HTERT RPE-1 (cell line): ENCODE data around the gene SUGT1.
"Not testable (repeated sequence)": the region's sequence is repeated elsewhere in the genome, so short reads cannot be mapped to it uniquely, and the experiment has no call there.

Experiments used
- in situ Hi-C: fragments of 300-500 bp; cut with MboI; formaldehyde crosslinking; loops from 4 replicates; pipeline ENCODE4 v1.14.3; 2020; ENCODE audit warnings: low sequenced_read_pairs

Gene SUGT1

DNA sequence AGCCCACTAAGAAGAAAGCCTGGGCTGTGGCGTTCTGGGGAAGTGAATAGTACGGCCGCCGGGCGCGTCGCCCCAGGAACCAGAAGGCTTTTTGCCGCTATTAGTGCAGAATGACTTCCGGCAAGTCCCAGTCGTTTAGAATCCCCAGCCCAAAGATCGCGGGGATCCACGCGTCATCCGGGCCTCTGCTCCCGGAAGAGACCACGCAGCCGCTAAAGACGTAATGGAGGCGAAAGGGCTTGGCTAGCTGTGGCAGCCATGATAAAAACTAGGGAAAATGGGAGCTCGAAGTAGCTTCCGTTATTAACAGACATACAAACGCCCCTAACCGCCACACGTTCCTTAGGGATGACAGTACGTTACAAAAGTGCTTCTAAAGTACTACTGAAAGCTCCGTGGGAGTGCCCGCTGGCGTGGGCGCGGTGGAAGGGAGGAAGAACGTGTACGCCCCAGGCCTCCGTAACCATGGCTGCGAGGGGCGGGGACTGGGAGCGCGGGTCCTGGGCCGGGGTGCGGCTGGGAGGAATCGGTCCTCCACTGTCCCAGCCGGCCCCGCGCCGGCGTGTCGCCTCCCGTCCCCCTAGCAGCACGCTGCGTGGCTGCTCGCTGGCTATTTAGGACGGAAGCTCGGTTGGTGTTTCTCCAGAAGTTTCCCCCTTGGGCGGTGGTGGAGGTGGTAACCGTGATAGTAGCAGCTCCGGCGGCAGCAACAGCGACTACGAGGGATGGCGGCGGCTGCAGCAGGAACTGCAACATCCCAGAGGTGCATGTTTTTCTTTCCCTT lies at the start of gene SUGT1:
TSS of gene SUGT1 (plus strand) at position 641 of the 784 bp plus-strand sequence. CDS start at position 726, 85 bp downstream.
- in situ Hi-C loops = no loop called here

DNA sequence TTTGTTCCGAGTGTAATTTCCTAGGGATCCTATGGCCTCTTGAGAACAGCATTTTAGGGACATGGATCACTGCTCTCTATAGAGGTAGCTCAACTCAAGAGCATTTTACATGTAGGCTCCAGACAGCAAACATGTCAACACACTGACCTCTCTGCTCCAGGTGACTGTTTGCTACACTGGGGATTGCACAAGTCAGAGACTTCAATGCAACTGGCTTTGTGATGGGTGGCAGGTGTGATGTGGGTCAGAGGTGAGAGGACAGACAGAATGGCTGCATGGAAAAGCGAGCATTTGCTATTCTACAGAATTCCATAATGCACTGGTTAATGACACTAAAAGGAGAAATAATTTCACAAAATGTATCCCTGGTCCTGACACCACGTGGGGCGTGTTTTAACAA lies 49.3 kb upstream of the SUGT1 start:
- in situ Hi-C loops = not testable (repeated sequence)

DNA sequence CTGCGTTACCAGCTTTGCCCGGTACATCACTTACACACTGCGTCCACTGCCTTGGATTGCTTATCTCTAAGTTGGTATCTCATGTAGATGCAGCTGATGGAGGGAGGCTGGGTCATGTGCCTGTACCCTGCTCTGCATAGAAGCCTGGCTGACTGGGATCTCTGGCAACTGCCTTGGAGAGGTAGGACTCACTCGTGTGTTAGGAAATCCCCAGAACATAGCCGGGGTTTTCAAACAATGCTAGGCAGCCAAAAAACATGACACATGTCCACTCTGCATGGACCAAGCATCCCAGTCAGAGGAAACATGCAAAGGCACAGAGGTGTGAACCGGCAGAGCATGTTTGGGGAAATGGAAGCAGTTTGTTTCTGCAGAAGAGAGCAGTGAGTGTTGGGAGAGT lies 46.5 kb upstream of the SUGT1 start:
- in situ Hi-C loops = not testable (repeated sequence)

DNA sequence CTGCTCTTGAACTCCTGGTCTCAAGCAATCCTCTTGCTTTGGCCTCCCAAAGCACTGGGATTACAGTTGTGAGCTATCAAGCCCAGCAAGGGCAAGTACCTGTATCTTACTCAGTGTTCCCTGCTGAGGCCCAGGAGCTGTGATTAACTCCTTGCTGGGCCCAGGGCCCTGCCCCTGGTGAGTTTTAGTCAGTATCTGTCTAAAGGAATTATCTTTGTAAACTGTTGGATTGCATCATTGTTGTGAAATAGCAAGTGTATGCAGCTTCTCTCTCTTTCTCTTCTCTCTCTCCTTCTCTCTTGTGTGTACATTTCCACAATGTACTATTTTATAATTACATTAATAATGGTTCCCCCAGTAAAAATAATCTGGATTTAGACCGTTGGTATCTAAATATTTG lies 45.8 kb upstream of the SUGT1 start:
- in situ Hi-C loops = not testable (repeated sequence)

DNA sequence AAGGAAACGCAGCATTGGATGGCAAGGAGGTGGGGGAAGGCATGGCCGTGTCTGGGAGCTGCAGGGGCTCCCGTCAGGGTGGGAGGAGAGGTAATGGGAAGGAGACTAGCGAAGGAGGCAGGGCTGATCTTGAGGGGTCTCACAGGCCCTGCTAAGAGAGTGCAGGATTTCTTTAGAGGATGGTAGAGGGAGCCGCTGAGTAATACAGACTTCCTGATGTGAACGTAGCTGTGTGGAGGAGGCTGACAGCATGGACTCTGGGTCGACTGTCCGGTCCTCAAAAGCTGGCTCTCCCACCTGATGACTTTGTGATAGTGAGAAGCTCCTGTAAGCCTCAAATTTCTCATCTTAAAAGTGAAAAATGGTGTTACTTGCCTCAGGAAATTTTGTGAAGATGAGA lies 44.5 kb upstream of the SUGT1 start:
- in situ Hi-C loops = not testable (repeated sequence)

DNA sequence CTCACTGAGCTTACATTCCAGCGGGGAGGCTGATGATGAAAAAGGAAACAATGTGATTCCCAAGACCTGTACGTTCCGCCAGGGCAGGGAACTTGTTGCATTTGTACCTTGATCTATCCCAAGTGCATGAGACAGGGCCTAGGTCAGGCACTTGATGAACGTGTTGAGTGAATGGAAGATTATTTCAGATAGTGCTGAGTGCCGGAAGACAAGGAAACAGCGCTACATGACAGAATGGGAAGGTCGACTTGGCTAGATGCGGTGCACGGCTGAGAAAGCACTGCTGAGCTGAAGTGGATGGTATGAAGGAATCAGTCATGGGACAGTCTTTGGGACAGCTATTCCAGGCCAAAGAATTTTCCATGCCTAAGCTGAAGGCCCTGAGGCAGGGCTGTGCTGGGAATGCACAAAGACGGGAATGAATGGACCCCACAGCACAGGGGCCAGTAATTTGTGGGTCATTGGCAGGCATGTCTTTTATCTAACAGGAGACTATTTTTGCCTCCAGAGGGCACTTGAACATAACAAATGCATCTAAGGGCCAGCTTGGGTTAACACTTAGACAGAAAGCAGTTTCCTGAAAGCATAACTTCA lies 43.5 kb upstream of the SUGT1 start:
- in situ Hi-C loops = not testable (repeated sequence)

DNA sequence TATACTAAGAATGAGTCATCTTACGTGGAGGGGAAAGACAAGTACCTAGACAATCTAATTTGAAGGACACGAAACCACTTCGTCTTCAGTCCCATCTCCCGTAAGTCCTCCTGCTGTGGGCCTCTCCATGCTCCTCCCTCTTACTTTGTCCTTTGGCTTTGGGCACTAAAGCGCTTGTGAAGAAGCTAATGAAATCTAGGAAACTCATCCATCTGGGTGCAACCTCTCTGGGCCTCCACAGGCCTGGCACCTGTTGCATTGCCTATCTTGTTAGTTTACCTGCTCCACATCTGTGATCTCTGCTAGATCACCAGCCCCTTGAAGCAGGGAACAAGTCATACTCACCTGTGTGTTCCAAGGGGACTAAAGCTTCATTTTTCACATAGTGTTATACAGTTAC lies 42.5 kb upstream of the SUGT1 start:
- in situ Hi-C loops = not testable (repeated sequence)

DNA sequence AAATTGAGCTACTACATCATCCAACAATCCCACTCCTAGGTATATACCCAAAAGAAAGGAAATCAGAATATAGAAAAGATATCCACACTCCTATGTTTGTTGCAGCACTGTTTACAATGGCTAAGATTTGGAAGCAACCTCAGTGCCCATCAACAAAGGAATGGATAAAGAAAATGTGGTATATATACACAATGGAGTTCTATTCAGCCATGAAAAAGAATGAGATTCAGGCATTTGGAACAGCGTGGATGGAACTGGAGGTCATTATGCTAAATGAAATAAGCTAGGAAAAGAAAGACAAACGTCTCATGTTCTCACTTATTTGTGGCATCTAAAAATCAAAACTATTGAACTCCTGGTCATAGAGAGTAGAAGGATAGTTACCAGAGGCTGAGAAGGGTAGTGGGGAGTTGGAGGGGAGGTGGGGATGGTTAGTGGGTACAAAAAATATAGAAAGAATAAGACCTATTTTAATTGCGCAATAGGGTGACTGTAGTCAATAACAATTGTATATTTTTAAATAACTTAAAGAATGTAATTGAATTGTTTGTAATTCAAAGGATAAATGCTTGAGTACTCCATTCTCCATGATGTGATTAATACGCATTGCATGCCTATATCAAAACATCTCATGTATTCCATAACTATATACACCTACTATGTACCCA lies 37.4 kb upstream of the SUGT1 start:
- in situ Hi-C loops = no loop called here

DNA sequence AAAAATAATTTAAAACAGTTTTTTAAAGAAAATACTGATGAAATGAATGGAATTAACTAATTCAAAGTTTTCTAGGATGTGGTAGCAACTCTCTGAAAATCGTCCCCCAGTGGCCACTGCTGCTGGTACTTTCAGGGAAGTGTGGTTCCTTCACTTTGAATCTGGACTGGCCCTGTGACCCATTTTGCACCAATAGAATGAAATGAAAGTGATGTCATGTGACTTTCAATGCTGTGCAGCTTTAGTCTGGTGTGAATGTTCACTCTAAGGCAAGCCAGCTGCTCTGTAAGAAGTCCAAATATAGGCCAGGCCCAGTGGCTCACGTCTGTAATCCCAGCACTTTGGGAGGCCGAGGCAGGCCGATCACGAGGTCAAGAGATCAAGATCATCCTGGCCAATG lies 36.8 kb upstream of the SUGT1 start:
- in situ Hi-C loops = no loop called here

DNA sequence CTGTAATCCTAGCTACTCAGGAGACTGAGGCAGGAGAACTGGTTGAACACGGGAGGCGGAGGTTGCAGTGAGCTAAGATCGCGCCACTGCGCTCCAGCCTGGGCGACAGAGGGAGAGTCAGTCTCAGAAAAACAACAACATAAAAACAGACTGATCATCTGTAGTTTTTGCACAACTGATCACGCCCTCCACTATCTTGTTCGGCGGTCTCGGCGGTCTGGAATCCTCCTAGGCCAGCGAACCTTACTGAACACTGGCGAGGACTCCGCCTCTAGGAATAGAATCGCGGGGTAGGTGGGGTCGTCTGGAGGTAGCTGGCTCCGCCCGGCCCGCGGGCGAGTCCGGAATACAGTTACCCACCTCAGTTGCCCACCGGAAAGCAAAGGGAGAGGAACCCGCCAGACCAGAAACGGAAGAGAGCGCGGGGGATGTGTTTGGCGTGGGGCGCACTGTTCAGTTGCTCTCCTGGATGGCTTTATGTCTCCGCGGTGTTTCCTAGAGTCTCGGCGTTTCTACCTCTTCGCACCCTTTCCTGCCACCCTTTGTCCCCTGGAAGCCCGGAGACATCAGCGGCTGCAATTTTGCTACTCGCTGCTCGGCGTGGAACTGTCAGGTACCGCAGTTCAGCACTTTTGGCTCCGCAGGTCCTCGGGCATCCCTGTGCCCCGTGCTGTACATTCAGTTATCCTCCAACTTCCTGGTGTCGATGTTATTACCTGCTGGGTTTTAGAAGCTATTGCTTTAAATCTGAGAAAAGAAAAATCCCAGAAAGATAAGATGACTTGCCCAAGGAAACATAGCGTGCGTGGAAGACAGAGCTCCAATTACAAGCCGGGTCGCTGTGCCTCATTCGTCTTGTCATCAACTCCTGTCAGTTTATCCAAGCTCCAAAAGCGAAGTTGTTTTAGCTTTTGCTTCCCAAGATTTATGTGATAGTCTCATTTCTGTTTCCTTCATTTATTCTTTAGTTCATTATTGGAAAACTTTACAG lies 35.3 kb upstream of the SUGT1 start:
- in situ Hi-C loops = no loop called here

DNA sequence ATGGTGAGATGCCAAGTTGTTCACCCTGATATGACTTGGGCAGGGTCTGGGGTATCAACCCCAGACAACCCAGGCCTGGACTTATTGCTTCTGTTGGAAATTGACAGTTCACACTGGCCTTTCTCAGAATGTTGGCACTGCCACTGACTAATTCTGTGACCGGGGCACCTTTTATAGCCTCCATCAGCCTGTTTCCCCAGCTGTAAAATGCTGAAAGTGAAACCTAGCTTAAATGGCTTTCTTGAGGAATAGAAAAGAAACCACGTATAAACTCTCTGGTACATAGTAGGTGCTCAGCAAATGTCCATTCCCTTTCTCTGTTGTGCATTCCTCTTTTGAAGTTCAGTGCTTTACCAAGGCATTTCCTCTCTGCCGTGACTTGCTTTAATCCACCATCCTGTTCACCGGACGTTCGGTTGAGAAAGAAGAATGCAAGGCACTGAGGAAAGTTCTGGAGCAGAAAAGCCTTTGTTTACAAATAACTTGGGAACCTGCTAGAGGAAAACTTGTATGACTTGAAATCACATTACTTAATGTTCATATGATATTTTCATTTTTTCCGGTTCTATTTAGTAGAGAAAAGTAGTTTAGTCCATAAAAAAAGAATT lies 21.4 kb upstream of the SUGT1 start:
- in situ Hi-C loops = not testable (repeated sequence)

DNA sequence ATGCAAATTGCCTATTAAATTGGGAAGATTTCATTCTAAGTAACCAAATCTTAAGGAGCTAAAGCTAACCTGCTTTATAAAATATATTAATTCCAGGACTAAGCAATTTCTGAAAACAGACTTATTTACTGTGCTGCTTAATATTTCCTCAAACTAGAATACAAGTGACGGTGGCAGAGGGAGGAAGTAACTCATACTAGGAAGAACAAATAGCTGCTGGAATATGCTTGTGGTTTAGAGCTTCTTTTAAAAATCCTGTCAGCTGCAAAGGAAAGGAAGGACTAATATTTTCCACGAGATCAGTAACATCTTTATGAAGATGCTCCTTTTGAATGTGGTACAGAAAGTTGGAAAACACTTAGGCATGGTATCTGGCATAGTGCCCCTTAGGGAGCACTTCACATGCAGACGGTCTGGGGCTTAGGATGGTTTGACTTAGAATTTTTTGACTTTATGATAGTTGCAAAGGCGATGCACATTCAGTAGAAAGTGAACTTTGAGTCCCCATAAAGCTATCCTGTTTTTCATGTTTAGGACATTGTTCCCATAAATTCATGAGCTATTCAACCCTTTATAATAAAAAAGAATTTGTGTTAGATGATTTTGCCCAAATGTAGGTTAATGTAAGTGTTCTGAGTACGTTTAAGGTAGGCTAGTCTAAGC lies 13.8 kb upstream of the SUGT1 start:
- in situ Hi-C loops = no loop called here

DNA sequence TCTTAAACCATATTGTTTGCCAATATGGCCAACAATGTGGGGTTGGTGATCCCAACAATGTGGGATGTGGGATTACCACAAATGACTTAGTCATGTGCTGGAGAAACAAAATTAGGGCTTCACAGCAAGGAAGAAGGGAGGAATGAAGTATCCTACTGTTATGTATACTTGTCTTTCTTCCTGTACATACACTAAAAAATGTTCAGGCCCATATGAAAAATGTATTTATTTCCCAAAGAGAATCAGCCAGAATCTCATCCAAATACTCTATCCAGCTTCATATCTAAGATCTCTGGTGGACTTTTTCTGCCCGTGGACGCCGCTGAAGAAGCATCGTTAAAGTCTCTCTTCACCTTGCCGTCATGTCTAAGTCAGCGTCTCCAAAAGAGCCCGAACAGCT lies 10.5 kb upstream of the SUGT1 start, which contains the start of gene HNRNPA1L2:
TSS of gene HNRNPA1L2 (plus strand) at position 301 of the 400 bp plus-strand sequence. CDS start at position 363, 62 bp downstream.
- in situ Hi-C loops = no loop called here

DNA sequence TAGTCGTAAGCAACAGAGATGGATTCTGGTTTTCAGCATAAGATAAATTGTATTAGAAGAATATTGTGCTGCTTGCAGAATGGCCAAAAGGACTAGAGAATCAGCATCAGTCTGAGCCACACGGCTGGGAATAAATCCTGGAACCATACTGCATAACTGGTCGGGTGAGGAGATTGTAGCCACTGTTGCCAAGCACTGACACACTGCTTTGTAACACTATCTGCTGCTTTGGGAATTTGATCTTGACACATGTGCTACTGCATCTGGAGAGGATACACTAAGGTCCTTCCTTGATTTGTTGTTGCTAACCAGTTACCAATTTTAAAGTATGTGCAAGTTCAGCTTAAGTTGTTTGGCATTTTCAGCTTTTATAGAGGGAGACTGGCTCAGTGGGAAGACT lies 8.5 kb upstream of the SUGT1 start:
- in situ Hi-C loops = no loop called here

DNA sequence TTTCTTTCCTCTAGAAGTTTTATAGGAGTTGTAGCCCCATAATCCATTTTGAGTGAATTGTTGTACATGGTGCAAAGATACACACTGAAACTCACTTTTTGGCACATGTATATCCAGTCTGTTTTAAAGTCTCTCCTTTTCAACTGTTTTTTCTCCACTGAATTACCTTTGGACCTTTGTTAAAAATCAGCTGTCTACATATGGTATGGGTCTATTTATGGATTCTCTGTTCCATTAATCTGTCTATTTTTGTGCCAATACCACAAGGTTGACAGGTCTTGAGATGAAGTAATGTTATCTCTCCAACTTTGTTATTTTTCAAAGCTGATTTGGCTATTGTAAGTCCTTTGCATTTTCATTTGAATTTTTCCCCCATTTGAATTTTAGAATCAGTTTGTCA lies 5.7 kb upstream of the SUGT1 start:
- in situ Hi-C loops = no loop called here

DNA sequence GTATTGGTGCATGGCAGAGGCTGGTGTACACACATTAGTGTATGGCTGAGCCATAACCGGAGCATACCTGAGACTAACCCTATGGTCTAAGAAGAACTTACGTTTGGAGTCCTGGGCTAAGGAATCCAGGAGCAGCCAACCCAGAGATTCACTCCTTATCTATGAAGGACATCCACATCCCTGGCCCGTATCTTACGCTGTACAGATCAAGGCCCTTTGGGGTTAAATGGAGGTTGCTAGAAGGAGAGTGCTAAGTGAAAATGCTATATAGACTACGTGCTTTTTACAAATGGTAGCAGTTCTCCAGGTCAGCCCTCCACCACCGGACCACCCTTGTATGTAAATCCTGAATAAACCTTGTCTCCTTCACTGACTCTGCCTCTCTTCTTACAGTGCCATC lies 1.9 kb upstream of the SUGT1 start:
- in situ Hi-C loops = no loop called here

DNA sequence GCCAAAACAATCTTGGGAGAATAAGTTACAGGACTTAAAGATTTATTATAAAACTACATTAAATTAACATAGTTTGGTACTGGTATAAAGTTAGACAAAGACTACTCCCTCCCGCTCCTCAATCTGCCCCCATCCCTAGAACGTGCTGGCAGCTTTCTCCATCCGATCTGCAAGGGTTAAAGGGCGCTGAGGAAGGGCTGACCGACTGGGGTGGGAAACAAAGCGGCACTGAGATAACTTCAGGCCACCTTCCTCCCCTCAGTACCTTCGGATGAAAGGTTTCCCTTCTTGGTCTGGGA lies 790 bp upstream of the SUGT1 start:
- in situ Hi-C loops = no loop called here

DNA sequence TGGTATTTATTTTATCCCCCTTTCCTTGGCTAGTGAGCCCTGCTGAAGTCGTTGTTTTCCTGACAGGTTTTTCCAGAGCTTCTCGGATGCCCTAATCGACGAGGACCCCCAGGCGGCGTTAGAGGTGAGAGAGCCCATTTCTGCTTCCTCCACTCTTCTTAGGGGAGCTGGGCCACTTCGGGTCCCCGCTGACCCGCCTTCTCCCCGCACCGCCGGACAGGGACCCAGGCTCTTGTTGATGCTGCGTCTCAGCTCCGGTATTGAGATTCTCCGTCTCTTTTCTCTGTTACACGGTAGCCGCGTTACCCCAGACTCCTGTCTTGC lies 306 bp downstream of the SUGT1 start:
- in situ Hi-C loops = no loop called here

DNA sequence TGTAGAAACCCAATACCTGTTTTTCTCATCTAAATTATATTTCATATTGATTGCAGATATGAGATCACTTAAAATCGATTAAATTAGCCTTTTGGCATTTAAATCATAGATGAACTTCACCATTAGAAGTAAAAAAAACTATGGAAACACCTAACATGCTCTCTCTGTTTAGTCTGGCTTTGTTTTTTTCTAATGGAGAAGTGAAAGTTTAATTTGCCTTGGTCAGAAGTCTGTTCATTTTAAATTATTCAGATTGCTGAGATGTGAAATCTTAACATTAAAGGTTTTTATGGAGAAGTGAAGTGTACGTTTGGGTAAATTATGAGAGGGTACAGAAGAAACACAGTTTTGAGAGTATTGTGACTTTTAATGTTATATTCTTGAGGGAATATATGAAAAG lies 6.7 kb downstream of the SUGT1 start:
- in situ Hi-C loops = no loop called here

DNA sequence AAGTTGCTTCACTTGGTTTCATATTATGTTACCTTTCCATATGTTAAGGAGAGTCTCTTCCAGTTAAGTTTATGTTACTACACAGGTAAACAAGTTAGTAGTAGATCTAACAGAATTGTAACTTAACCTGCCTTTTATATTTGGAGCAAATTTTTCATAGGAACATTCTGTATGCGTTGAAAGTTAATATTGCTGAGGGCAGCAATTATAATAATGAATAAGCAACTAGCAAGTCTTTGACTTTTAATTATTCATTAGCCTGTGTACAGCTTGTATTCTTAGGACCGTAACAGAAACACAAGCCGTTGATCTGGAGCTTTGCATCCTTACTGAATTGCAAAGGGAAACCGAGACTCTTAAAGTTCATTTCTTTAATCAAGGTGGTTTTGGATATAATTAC lies 11.6 kb downstream of the SUGT1 start:
- in situ Hi-C loops = no loop called here
